ENCODE measurements around the gene EVC2.

DNA sequence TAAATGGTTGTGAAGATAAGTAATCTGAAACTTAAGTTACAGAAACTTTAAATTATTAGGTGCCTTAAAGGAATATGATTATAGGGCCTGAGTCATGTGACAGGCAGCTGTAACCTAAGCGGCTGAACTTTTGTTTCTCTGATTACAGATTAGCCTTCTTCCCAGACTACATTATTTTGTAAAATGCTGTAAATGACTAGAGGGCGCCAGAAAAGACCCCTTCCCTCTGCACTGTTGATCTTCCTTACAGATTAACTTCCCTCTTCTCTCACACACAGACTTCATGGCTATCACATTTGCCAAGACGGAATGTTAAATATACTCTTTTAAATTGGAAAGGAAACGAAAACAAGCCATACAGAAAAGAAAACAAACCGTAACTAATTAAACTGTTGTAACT, 96.6 kb downstream of the EVC2 start:
- TF ChIP-seq CTCF (IDR thresholded peaks at IDR 0.05) (no peak), POLR2AphosphoS5 (IDR thresholded peaks at IDR 0.05) (no peak), POLR2A (IDR thresholded peaks at IDR 0.05) (no peak)
